ENCODE measurements around the gene FHDC1.

DNA sequence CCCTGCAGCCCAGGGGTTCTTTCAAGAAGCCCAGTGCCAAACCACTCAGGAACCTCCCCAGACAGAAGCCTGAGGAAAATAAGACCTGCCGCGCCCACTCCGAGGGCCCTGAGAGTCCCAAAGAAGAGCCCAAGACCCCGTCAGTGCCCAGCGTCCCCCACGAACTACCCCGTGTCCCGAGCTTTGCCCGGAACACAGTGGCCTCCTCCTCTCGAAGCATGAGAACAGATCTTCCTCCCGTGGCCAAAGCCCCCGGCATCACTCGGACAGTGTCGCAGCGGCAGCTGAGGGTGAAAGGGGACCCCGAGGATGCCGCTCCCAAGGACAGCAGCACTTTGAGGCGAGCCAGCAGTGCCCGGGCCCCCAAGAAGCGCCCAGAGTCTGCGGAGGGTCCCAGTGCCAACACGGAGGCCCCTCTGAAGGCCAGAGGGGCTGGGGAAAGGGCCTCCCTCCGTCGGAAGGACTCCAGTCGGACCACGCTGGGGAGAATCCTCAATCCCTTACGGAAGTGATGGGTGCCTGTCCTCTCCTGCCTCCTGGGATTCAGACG lies 40.2 kb downstream of the FHDC1 start:
- TF ChIP-seq CTCF (conservative IDR thresholded peaks at IDR 0.05; ENCODE audit: low read depth, low read length) = no peak
- TF ChIP-seq EZH2 (IDR thresholded peaks at IDR 0.05; ENCODE audit: low read length, unreplicated experiment) = no peak
- no peak for TF ChIP-seq EZH2phosphoT487 (IDR thresholded peaks at IDR 0.05; ENCODE audit: borderline replicate concordance, low read length)
